ENCODE data around the gene ZNF2.

Gene ZNF2

DNA sequence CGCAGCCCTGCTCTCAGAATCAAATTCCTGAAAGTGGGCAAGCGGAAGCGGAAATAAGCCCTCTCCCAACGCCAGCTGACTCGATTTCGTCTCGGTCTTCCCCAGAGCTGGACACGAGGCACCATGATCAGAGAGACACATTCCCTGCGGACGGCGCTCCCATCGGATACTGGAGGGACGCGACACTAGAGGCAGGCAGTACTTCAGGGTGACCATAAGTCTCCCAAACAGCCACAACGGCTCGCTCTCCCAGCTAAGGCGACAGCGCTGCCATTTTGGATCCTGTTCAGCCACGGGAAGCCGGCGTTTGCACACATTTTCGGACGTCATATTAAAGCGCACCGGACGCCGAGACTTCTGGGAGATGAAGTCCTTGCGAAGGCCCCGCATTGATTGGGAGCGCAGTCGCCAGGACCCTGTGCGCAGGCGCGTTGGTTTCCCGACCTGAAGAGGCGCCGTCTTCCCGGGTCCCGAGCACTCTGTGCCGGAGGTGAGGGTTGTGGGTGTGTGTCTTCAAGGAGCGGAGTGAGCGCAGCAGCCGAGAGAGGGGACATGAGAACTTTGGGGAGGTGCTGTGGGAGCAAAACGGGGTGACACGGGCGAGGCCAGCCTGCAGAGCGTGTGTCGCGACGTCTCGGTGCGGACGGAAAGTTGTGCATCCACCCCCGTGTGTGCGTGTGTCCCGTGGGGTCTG is at the start of gene ZNF2:
Gene ZNF2 (plus strand): TSS at position 439 of the 694 bp plus-strand sequence. CDS start 10,418 bp downstream, outside the sequence.
- TF ChIP-seq ZNF274 (IDR thresholded peaks at IDR 0.05; ENCODE audit: low read depth, low read length): no peak
- H3K4me3 ChIP-seq (ENCODE audit: low read length): peak within 1 kb of the TSS; percentile 81

GRCh38 chr2:95121093-95121406 is 44.6 kb upstream of the ZNF2 start:
- TF ChIP-seq ZNF274 (IDR thresholded peaks at IDR 0.05; ENCODE audit: low read depth, low read length): no peak
- peak overlapping the region; percentile 95 for H3K4me3 ChIP-seq (ENCODE audit: low read length)

DNA sequence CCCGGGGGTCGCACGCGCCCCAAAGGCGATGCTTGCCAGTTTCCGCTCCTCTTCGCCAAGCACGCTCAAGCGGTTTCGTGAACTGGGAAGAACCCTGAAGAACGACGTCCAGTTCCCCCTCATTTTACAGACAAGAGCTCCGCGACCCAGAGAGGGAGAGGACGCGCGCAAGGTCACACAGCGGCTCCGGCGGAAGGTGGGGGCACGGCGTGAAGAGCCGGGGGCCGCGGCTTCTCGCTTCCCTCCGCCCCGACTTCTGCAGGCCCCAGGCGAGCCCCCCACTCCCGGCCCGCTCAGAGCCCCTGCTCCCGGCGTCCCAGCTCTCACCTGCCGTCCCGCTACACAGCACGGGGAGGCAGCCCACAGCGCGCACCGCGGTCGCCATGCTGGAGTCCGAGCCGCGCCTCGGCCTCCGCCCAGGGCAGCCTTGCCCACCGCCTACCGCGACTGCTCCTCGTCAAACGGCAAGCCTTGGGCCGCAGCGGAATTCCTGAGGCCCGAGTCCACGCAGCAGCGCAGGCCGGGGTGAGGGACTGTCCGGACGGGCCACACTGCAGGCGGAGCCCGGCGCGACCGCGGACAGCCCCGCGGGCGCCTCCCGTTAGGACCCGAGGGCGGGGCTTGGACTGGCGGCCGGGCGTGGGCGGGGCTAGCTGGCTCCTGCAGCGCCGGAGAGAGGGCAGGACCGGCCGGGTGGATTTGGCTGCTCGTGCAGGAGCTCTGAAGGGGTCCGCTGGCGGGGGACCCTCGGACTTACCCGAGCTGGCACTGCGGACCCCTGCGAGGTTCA is 44.0 kb upstream of the ZNF2 start, which contains the start of gene MRPS5:
Gene MRPS5 (minus strand): TSS at position 402 of the 790 bp plus-strand sequence. CDS start 17 bp downstream, at position 385.
- TF ChIP-seq ZNF274 (IDR thresholded peaks at IDR 0.05; ENCODE audit: low read depth, low read length): no peak
- peak within 1 kb of the TSS; percentile 95 for H3K4me3 ChIP-seq (ENCODE audit: low read length)

GRCh38 chr2:95122197-95122551 is 43.4 kb upstream of the ZNF2 start:
- no peak for TF ChIP-seq ZNF274 (IDR thresholded peaks at IDR 0.05; ENCODE audit: low read depth, low read length)

DNA sequence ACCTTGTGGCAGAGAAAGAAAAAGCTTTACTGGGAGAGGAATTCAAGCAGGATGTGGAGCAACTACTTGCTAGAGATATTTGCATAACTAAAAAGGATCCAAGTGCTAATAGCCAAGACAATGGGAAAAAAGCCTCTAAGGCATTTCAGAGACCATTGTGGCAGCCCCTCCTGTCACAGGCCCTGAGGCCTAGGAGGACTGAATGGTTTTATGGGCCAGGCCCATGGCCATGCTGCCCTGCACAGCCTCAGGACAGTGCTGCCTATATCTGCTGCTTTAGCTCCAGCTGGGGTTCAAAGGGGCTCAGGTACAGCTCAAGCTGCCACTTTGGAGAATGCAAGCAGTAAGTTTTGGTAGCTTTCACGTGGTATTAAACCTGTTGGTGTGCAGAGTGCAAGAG is 26.9 kb upstream of the ZNF2 start:
- H3K4me3 ChIP-seq (ENCODE audit: low read length): no peak overlapping the region
- TF ChIP-seq ZNF274 (IDR thresholded peaks at IDR 0.05; ENCODE audit: low read depth, low read length): no peak

More at GRCh38 chr2:95122197-95122551, 43.4 kb upstream of the ZNF2 start:
- peak overlapping the region; percentile 95 for H3K4me3 ChIP-seq (ENCODE audit: low read length)

DNA sequence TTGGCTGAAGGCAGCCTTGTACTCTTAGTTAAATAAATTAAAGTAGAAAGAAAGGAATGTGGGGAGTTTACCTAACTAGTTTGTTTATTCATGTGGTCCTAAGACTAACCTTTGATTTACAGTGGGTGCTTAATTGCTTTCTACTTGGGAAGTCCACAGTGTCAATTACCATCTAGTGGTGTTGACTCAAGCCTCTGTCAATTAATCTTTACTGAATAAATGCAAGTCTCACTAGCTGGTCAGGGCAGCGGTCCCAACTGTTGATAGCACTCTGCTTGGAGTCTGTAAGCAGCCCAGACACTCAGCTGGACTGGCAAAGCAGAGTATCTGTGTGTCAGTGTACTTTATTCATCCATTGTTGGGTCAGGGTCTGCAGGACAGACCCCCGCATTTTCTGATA is 21.8 kb upstream of the ZNF2 start:
- no peak for TF ChIP-seq ZNF274 (IDR thresholded peaks at IDR 0.05; ENCODE audit: low read depth, low read length)
- no peak overlapping the region for H3K4me3 ChIP-seq (ENCODE audit: low read length)

GRCh38 chr2:95149397-95149984 is 16.1 kb upstream of the ZNF2 start:
- H3K4me3 ChIP-seq (ENCODE audit: low read length): no peak overlapping the region
- peak; percentile 99 for TF ChIP-seq ZNF274 (IDR thresholded peaks at IDR 0.05; ENCODE audit: low read depth, low read length)

GRCh38 chr2:95158441-95158840 is 7.2 kb upstream of the ZNF2 start:
- peak overlapping the region; percentile 78; the same call in 1 of the 2 replicates for H3K4me3 ChIP-seq (ENCODE audit: low read length)
- TF ChIP-seq ZNF274 (IDR thresholded peaks at IDR 0.05; ENCODE audit: low read depth, low read length): no peak

GRCh38 chr2:95158891-95159619 is 6.6 kb upstream of the ZNF2 start:
- peak overlapping the region; percentile 78; the same call in 1 of the 2 replicates for H3K4me3 ChIP-seq (ENCODE audit: low read length)
- no peak for TF ChIP-seq ZNF274 (IDR thresholded peaks at IDR 0.05; ENCODE audit: low read depth, low read length)

GRCh38 chr2:95159690-95160449 is 5.7 kb upstream of the ZNF2 start, which contains the start of gene ZNF514:
TSS of gene ZNF514 (minus strand) at chr2:95159848. CDS start at chr2:95153253, 6,595 bp downstream.
- peak within 1 kb of the TSS; percentile 78; the same call in 1 of the 2 replicates for H3K4me3 ChIP-seq (ENCODE audit: low read length)
- TF ChIP-seq ZNF274 (IDR thresholded peaks at IDR 0.05; ENCODE audit: low read depth, low read length): no peak

DNA sequence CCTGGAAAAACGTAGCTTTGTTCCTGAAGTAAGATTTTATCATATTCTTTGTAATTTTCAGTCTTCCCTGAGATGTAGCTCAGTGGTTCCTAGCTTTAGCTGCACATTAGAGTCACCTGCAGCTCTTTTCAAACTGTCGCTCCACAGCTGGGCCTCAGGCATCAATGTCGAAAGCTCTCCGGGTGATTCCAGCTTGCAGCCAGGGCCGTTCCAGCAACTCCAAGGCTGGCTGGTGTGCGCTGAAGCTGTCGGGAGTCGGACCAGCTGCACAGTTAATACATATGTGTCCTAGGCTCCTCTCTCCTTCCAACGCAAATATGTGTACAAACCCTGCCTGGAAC is 609 bp upstream of the ZNF2 start:
- TF ChIP-seq ZNF274 (IDR thresholded peaks at IDR 0.05; ENCODE audit: low read depth, low read length): no peak
- H3K4me3 ChIP-seq (ENCODE audit: low read length): peak overlapping the region; percentile 81

GRCh38 chr2:95166065-95166763 is 605 bp downstream of the ZNF2 start:
- no peak for TF ChIP-seq ZNF274 (IDR thresholded peaks at IDR 0.05; ENCODE audit: low read depth, low read length)
- peak overlapping the region; percentile 81 for H3K4me3 ChIP-seq (ENCODE audit: low read length)

DNA sequence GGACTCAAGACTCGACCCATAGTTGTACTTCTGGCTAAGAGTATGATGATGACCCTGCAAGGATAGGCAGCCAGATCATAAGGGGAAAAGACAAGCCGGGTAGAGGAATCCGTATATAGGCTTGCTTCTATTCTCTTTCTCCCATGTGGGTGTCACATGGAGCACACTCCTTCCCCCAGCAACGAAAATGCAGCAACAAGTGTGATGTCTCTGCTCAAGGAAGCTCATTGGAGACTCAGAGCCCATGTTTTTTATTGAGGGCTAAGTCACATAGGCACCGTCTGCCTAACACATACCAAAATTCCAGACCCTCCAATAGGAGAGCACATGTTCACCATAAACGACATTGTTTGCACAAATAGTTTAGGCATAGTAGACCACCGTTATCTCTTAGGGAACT is 6.3 kb downstream of the ZNF2 start:
- H3K4me3 ChIP-seq (ENCODE audit: low read length): no peak overlapping the region
- TF ChIP-seq ZNF274 (IDR thresholded peaks at IDR 0.05; ENCODE audit: low read depth, low read length): no peak
